ENCODE measurements around the gene FBXO17. TPM values are rescaled to one million over a fixed set of nuclear protein-coding genes. Genes with fewer than 3 reads are reported as not detected.
"Not testable (repeated sequence)": the region's sequence is repeated elsewhere in the genome, so short reads cannot be mapped to it uniquely, and the experiment has no call there.

Gene FBXO17
- total RNA-seq: 10 to 100 TPM; 17.4 to 23.0 TPM
- long read RNA-seq, donor 1, transcript FBXO17-201 (6 exons, 2,386 nt): major isoform, 11 of 20 reads
- long read RNA-seq, donor 1, partial matches to known transcripts: 3 of 20 reads
- long read RNA-seq, donor 1, other reads (novel, unspliced or antisense): 5 of 20 reads
- long read RNA-seq, donor 2, transcript FBXO17-201 (6 exons, 2,386 nt): major isoform, 56 of 89 reads
- long read RNA-seq, donor 2, partial matches to known transcripts: 13 of 89 reads
- long read RNA-seq, donor 2, other reads (novel, unspliced or antisense): 18 of 89 reads

- intact Hi-C loops (cut with DNase I): loop anchor here in 1 of 2 donors (5.0 to 10.0 kb wide), 2 partner anchors 57 to 349 kb away; partner anchors contain the start of genes FBXO27 and LRFN1
- peak; percentile 90 for DNase-seq (ENCODE audit: low spot score)
Observed at GRCh38 chr19:38975214-38975860, at the start of gene FBXO17. TSS of gene FBXO17 (minus strand) at chr19:38975742. CDS start at chr19:38950319, 25,423 bp downstream.

- no peak for DNase-seq (ENCODE audit: low spot score)
- intact Hi-C loops (cut with DNase I): no loop called here
Observed at GRCh38 chr19:39024875-39025641, 49.5 kb upstream of the FBXO17 start.

- intact Hi-C loops (cut with DNase I): no loop called here
- no peak for DNase-seq (ENCODE audit: low spot score)
Observed at GRCh38 chr19:39021063-39021462, 45.5 kb upstream of the FBXO17 start.

- intact Hi-C loops (cut with DNase I): no loop called here
- no peak for DNase-seq (ENCODE audit: low spot score)
Observed at GRCh38 chr19:39017646-39018045, 42.1 kb upstream of the FBXO17 start.

GRCh38 chr19:39017026-39017425 lies 41.5 kb upstream of the FBXO17 start:
- intact Hi-C loops (cut with DNase I): no loop called here
- DNase-seq (ENCODE audit: low spot score): no peak

- DNase-seq (ENCODE audit: low spot score): no peak
- intact Hi-C loops (cut with DNase I): no loop called here
Observed at GRCh38 chr19:39014037-39014436, 38.5 kb upstream of the FBXO17 start.

GRCh38 chr19:39009001-39009400 lies 33.5 kb upstream of the FBXO17 start:
- intact Hi-C loops (cut with DNase I): no loop called here
- DNase-seq (ENCODE audit: low spot score): no peak

- intact Hi-C loops (cut with DNase I): no loop called here
- no peak for DNase-seq (ENCODE audit: low spot score)
Observed at GRCh38 chr19:39008137-39008536, 32.6 kb upstream of the FBXO17 start.

GRCh38 chr19:39007096-39007495 lies 31.6 kb upstream of the FBXO17 start:
- DNase-seq (ENCODE audit: low spot score): no peak
- intact Hi-C loops (cut with DNase I): no loop called here

- intact Hi-C loops (cut with DNase I): no loop called here
- no peak for DNase-seq (ENCODE audit: low spot score)
Observed at GRCh38 chr19:39004403-39004802, 28.9 kb upstream of the FBXO17 start.

GRCh38 chr19:39003796-39004195 lies 28.3 kb upstream of the FBXO17 start:
- intact Hi-C loops (cut with DNase I): no loop called here
- no peak for DNase-seq (ENCODE audit: low spot score)

- intact Hi-C loops (cut with DNase I): no loop called here
- DNase-seq (ENCODE audit: low spot score): no peak
Observed at GRCh38 chr19:39003188-39003587, 27.6 kb upstream of the FBXO17 start.

- intact Hi-C loops (cut with DNase I): no loop called here
Observed at GRCh38 chr19:39001041-39001440, 25.5 kb upstream of the FBXO17 start.

GRCh38 chr19:38997576-38997975 lies 22.0 kb upstream of the FBXO17 start:
- DNase-seq (ENCODE audit: low spot score); intact Hi-C loops (cut with DNase I): not testable (repeated sequence)

More at GRCh38 chr19:39001041-39001440, 25.5 kb upstream of the FBXO17 start:
- DNase-seq (ENCODE audit: low spot score): no peak

GRCh38 chr19:38993271-38993670 lies 17.7 kb upstream of the FBXO17 start:
- intact Hi-C loops (cut with DNase I): no loop called here
- no peak for DNase-seq (ENCODE audit: low spot score)

GRCh38 chr19:38990949-38991697 lies 15.6 kb upstream of the FBXO17 start:
- DNase-seq (ENCODE audit: low spot score): no peak
- intact Hi-C loops (cut with DNase I): no loop called here

- intact Hi-C loops (cut with DNase I); DNase-seq (ENCODE audit: low spot score): not testable (repeated sequence)
Observed at GRCh38 chr19:38989614-38990013, 14.1 kb upstream of the FBXO17 start.

GRCh38 chr19:38989066-38989605 lies 13.6 kb upstream of the FBXO17 start:
- DNase-seq (ENCODE audit: low spot score): no peak
- intact Hi-C loops (cut with DNase I): no loop called here

GRCh38 chr19:38988627-38989026 lies 13.1 kb upstream of the FBXO17 start:
- DNase-seq (ENCODE audit: low spot score); intact Hi-C loops (cut with DNase I): not testable (repeated sequence)
